ENCODE results near the gene MPRIP.
A peak's percentile ranks its signal among the peaks of the same experiment; 100 is the strongest.
"Not testable (repeated sequence)": the region's sequence is repeated elsewhere in the genome, so short reads cannot be mapped to it uniquely, and the experiment has no call there.

Gene MPRIP

DNA sequence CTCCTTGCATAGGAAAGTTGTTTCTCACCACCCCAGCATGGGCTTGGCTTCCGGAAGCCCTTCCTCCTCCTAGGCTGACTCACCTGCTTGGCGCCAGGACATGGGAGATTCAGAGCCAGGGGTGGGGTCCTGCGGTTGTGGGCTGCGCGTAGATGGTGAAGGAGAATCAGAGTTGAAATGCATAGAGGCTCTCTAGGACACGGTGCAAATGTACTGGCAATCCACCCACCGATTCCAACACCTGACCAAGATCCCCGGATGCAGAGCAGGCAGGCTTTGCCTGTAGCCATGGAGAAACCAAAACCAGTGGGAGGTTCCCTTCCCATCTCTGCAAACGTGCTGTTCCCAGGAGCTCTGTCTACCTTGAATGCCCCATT is 27.5 kb upstream of the MPRIP start:
- DNase-seq: not testable (repeated sequence)

DNA sequence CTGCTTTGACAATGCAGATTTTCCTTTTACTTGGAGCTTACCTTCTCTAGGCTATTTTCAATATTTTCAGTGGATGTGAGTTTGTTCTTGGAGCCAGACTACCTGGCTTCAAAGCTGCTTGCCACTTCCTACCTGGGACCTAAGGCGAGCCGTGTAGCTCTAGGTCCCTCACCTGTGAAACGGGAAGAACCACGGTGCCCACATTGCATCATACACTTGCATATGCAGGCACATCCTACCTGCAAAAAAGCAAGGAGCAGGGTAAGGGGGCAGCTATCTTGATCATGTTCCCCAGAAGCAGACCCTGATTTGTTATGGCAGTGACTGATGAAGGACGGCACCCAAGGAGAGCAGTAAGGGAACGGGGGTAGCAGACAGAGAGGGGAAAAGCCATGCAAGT is 27.0 kb upstream of the MPRIP start:
- DNase-seq: no peak

DNA sequence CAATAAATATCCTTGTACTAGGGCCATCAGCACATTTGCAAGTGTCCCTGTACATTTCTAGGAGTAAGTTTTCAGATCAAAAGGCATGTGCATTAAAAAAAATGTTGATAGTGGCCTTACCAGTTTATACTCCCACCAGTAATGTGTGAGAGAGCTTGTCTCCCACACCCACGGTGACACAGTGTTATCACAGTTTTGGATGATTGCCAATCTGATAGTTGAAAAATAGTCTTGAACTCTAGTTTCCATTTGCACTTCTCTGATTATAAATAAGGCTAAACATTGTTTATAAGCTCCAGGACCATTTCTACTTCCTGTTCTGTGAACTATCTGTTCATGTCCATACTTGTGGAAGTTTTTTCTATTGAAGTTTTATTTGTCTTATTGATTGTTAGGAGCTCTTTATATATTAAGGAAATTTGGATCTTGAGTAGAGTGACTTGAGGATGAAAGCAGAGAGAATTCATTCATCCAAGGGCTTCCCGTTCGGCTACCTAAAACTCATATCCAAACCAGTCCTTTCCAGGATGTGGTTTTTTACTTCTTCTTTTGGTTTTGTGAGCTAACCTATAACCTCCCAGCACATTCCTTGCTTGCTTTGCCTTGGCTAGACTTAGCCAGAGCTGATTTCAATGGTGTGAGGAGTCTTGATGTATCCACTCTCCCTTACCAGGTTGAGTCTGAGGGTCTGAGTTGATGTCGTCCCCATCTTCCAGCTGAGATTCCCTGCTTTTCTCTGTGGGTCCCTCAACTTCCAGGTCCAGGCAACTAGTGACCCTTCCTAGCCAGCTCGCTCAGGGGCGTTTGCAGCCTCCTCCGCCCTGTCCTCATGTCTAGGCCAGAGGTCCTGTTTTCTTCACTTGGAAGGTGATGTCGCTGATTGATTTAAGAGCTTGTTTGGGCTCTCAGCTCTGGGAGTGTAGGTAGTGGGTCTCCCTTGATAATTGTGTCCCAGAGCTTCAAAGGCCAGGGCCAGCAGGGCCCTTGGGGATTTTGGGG is 25.8 kb upstream of the MPRIP start:
- DNase-seq: peak; percentile 95

DNA sequence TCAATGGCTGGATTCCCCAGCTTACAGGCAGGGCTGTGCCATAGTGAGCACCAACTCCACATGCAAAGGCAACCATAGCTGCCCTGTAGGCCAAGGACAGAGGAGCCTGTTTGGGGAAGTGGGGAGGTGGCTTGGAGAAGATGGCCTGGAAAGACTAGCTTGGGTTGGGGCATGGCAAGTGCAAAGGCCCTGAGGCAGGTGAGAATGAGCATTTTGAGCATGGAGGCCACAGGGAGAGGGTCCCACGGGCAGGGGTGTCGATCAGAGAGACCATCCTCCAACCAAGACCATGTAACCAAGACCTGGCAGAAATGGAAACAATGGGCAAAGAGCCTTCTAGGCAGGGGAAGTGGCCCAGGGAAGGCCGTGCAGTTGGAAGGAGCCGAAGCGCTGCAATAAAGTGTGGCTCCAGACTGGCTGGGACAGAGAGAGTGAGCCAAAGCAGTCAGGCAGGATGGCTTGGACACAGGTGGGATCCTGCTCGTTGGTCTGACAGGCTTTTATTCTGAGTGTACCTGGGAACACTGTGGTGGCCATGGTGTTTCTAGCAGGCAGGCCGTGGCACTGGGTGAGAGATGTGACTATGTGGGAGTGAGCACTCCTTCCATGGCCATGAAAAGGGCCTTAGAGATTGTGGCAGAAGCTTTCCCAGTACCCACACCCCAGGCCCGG is 24.8 kb upstream of the MPRIP start:
- DNase-seq: no peak

DNA sequence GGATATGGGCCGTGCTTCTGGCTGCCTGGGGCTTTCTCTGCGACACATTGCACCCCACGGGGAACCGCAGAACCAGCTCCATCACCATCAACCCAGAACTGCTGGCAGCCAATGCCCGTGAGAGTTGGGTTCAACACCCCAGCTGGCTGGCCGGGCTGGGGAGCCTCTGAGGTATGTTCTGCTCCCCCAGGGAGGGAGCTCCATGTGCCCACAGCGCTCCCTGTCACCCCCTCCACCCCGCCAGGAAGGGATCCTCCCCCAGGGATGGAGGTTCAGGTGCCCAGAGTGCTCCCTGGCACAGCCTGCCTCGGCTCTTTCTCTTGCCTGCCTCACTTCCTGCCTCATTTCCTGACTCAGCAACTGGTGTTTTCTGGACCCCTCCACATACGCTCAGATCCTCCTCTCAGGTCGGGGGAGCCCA is 24.2 kb upstream of the MPRIP start:
- DNase-seq: no peak

DNA sequence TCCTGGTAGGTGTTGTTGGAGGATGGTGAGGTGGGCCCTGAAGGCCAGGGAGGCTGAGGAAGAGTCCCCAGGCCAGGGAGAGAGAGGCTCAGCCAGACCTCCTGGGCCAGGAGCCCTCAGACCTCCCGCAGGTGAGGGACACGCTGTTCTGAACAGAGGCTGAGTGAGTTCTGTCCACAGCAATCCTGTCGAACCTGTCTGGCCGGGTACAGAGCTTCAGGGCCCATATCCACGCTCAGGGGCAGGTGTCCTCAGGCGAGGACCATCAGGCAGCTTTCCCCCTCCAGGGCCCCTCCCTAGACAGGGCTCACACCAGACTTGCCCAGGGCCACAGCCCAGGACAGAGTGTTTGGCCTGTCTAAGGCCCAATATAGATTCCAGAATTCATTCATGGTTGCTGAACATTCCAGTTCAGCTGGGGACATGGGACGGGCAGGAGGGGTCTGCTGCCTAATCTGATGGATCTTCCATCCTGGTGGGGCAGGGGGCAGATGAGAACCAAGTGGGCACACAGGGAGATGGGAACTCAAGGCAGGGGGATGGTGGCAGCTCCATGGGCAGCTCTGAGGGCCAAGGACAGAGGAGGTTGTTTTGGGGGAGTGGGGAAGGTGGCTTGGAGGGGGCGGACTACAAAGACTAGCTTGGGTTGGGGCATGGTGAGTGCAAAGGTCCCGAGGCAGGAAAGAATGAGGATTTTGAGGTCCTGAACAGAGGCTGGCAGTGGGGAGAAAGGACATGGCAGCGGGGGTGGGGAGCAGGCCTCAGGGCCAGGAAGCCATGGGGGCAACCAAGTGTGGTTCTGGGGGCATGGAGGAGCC is 23.4 kb upstream of the MPRIP start:
- no peak for DNase-seq

DNA sequence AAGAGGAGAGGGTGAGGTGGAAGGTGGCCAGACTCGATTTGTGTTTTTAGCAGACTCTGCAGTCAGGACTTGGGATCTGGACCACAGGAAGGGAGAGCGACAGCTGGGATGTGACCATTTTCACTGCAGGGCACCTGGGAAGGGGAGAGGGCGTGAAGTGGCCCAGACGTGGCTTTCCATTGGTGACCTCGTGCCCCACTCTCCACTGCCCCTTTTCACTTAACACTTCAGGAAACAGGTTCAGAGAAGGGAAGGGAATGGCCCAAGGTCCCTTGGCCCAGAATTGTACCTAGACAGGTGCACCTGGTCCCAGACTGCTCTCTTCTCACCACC is 22.9 kb upstream of the MPRIP start:
- no peak for DNase-seq

DNA sequence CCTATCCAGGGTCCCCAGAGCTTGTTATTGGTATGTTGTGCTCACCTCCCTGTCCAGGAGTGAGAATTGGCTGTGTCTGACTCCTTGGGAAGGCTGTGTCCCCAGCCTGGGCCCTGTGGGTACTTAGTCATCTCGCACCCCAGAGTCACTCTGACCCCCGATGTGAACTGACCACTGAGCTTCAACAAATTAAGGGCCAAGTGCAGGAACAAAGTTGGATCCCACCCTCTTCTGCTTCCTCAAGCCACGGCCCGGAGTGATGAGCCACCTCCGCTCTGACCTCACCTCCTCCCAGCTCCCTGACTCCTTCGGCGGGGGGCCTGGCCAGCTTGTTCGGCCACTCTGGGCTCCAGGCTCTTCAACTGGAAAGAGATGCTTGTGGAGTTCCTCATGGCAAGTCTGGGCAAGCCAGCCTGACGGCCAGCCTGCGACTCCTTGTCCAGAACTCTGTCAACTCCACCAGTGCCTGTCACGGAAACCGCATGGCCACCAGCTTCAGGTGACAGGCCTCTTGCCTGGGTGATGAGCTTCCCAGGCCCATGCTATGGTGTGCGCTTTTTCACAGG is 22.3 kb upstream of the MPRIP start:
- no peak for DNase-seq

DNA sequence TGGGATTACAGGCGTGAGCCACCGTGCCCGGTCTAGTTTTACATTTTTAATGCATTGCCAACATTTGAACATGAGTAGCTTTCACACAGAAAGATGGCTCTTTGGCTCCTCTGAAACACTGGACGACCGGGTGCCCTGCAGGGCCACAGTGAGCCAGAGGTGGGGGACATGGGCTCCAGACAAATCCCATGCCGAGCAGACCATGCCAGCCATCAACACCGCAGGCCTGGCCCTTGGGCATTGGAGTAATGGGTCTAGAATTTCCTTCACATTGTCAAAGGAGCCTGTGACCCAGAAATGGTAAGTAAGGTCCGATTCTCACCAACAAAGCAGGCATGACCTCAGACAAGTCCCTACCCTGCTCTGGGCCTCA is 21.4 kb upstream of the MPRIP start:
- DNase-seq: no peak

DNA sequence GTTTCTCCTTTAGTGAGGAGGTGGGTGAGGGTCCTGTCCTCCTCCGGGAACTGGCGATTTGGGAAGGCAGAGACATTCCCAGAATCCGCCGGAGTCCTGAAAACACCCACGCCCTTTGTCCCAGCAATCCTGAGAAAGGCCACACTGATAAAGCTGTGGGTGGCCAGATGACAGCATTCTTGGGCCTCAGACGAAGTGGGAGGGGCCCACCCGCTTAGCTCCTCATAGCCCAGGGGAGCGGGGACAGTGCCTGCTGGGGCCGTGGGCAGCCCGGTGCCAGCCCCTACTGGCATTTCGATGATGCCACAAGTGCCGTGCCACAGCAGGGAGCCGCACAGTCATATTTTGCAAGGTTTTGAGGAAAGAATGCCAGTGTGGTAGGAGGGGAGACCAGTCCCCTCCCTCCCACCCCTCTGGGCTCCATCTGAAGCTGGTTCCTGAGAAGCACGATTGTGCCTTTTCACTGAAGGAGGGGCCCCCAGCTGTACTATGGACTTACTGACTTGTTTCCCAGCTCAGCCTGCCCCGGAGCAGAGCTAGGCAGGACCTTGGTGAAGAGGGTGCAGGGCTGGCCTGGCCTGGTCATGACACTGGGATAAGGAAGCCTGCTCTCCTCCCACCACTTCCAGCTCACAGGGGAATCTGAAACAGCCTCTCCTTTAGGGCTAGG is 20.9 kb upstream of the MPRIP start:
- no peak for DNase-seq

DNA sequence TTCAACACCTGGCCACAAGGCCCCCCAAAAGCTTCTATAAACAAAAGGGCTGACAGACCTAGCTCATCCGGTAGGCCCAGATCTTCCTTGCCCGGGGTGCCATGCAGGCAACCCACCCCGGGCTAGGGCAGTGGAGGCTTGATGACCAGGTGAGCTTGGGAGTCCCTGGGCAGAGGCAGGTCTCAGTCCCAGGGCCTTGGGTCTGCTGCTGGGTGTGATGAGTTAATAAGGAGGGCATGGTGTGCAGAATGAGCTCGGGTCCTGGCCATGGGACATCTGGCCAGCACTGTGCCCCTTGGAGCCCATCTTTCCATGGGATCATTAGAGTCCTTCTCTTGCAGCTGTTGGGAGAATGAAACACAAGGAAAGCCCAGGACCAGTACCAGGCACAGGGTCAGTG is 20.2 kb upstream of the MPRIP start:
- no peak for DNase-seq

DNA sequence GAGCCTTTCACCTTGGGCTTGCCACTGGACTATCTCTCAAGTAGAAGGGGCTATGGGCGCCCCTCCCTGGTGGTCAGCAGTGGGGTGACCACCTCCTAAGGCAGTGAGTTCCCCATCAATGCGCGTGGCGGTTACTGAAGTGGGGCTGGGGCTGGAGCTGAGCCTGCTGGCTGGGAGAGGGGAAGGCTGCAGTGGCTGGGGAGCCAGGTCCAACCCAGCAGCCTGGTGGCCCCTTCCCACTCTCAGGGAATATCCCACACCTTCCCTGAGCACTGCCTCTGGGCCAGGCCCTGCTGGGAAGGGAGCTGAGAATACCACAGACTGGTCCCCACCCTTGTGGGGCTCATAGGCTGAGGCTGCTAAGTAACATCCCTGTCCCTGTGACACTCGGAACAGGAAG is 19.8 kb upstream of the MPRIP start:
- DNase-seq: no peak

DNA sequence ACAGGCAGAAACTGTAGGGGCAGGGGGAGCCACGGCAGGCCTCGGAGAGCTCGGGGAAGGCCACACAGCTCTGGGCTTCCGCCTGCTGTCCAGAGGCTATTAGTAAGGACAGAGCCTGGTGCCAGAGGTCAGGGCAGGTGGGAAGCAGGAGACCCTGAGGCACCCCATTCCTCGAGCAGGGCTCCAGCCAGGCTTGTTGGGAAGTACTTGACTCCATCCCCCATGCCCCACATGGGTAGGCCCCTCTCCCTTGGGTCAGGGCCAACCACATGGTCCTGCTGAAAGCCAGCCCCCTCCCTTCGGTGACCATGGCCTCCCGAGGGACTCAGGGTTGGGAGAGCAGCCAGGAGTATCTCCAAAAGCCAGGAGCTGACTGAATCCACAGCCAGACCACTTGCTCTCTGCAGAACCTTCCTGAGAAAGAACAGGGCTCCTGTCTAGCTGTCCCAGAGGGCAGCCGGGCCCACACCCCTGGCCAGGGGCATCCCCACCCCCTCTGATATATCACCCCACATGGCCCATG is 17.4 kb upstream of the MPRIP start:
- no peak for DNase-seq

DNA sequence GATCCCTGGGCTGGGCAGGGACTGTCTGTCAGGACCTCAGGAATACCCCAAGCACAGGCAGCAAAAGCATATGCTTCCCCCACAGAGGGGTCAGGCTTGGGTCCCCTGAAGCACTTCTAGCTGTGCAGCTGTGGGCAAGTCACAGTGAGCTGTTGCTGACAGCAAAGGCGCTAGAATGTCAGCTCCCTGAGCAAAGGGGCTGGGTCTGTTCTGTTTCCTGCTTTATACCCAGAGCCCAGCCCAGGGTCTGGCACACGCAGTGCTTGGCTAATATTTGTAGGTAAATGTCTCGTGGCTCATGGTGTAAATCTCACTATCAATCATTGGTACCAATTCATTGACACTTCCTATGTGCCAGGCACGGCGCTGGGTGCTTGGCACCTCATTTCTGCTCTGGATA is 16.6 kb upstream of the MPRIP start:
- no peak for DNase-seq

DNA sequence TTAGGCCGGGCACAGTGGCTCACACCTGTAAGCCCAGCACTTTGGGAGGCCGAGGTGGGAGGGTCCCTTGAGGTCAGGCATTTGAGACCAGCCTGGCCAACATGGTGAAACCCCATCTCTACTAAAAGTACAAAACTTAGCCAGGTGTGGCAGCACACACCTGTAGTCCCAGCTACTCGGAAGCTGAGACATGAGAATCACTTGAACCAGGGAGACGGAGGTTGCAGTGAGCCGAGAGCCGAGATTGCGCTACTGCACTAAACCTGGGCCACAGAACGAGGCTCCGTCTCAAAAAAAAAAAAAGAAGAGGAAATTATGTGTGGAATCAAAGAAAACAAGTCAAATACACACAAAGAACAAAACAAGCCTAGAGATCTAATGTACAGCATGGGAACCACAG is 16.1 kb upstream of the MPRIP start:
- no peak for DNase-seq

DNA sequence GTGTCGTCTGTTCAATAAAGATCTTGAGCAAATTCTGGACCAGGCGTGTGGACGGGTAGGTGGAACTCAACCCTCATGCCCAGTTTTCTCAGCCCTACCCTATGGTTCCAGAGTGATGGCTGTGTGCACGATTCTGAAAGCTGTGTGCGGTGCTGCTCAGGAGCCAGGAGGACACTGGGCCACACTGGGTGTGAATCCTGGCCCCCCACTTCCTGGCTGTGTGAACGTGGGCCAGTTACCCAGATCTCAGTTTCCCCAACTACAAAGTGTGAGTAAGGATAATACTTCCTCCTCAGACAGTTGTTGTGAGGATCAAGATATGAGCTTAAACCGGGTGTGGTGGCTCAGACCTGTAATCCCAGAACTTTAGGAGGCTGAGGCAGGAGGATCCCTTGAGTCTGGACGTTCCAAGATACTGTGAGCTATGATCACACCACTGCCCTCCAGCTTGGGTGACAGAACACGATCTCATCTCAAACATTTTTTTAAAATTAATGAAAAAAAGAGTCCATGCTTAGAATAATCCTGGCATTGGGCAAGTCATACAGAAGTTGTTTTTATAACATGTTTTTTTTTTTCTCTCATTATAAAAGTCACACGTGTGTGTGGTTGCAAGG is 14.7 kb upstream of the MPRIP start:
- no peak for DNase-seq

DNA sequence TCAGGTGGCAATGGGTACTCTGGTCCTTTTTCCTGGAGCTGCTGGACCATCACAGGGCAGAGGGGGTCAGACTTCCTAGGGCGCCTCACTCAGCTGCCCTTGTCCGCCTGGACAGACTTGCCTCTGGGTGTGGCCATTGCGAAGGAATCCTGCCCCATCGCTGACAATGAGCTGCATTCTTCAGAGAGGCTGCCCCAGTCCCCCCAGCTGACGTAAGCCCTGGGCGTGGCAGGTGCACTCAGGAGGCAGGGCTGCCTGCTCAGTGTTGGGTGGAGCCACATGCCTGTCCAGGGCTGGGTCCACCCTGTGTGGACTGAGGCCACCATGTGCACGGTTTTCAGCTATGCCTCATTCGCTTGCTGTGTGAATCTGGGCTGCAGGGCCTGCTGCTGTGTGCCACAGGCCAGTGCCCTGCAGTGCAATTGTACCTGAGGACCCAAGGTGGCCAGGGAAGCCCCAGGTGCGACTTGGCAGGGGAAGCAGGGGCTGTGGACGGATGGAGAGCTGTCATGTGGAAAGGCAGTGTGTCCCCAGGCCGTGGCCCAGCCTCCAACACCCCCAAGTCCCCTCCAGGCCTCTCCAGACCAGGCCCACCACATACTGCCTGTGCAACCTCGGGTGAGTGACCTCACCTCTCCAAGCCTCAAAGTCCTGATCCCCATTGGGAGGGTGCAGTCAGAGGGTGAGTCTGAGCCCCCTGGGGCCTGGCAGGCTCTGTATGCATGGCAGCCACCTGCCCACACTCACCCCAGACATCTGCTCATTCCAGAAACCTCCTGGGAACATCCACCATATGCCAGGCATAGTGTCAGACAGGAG is 14.0 kb upstream of the MPRIP start:
- no peak for DNase-seq

DNA sequence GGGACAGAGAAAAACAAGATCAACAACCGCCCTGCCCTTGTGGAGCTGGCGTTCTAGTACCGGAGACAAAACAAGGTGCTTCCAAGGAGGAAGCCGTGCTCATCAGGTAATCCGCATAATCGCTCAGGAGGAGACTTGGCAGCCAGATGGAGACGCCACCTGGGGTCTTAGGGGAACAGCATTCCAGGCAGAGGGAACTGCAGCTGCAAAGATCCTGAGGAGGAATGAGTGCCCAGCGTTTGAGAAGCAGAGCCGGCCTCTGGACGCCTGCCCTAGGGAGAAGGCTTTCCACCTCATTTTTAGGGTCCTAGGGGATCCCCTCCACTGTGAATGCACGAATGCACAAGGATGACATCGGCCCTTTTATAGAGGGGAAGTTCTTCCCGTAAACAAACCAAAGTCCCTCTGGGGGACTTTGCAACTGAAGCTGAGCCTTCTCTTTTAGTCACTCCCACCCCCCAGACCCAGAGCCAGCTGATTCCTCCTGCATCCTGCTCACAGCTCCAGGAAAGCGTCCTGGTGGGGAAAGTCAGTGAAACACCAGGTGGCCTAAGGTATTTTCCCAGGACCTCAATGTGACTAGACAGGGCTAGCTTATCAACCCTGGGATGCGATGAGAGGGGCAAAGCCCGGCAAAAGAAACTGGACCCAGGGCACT is 13.2 kb upstream of the MPRIP start:
- no peak for DNase-seq

DNA sequence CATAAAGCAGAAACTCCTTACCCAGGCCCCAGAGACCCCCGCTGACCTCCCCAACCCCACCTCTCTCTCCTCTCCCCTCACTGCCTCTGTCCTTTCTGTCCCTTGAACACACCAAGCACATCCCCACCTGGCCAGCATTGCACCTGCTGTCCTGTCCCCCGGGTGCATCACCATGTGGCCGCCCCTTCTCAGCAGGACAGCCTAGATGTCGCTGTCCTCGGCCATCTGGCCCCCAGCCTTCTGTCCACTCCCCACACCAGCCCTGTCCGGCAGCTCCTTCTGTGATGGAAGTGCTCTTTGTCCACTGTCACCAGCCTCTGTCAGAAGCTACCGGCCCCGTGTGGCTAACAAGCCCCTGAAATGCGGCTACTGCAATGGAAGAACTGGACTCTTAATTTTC is 12.3 kb upstream of the MPRIP start:
- DNase-seq: no peak

DNA sequence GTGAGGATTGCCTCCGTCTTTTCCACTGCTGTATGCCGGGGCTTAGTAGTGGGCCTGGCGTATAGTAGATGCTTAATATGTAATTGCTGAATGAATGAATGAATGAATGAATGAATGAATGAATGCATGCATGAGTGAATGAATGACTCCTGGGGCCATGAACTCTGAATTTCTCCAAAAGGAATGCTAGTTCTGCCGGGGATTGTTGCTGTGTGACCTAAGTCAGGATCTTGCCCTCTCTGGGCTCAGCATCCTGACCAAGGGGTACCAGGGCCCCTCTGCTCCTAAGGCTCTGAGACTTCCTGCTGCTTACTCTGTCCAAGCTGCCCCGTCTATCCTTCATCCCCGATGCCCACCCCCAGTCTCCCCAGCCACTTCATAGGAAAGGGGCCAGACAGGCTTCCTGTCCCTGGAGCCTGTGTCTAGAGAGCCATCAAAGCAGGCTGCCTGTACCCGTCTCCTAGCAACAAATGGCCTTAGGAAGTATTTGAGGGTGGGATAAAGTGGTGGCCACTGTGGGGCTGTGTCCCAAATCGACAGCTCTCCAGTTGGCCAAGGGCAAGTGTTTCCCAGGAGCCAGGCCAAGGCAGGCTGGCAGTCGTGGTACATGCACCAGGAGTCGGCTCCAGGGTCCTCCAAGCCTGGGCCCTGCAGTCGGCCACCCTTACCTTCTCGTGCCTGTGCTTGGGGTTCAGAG is 11.6 kb upstream of the MPRIP start:
- no peak for DNase-seq
